ENCODE measurements around the gene MAP3K8.

The MAP3K8 gene

DNA sequence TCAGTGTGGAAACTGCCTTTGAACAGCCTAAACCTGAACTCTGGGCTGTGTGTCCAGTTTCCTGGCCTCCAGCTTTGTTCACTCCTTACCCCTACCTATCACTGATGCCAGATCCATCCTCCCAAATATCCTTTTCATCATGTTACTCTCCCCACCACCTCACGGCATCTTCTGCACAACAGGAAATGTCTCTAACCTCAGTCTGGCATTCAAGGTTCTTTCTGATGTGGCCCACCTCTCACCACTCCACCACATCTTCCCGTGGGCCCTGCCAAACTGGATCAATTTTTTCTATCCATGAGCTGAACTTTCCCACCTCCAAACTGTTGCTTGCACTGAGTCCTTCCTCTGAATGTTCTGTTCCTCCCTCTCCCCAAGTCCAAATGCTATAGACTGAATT, 35.8 kb upstream of the MAP3K8 start:
- Histone ChIP-seq H3K4me3 (ENCODE audit: low read depth in 1 of 2, low read length in 2 of 2) (no peak overlapping the region), H3K36me3 (ENCODE audit: control insufficient read depth in 1 of 2, insufficient read depth in 2 of 2, low read length in 2 of 2) (no peaks in the 10 kb centered on the region), H3K4me1 (ENCODE audit: control insufficient read depth in 1 of 2, insufficient read depth in 2 of 2, low read length in 2 of 2) (no peaks in the 10 kb centered on the region), H3K27me3 (ENCODE audit: control insufficient read depth in 1 of 2, insufficient read depth in 2 of 2, low read length in 2 of 2) (no peaks in the 10 kb centered on the region), H3K9me3 (ENCODE audit: control insufficient read depth in 1 of 2, low read length in 2 of 2) (no peaks in the 10 kb centered on the region), H3K27ac (ENCODE audit: low read depth, low read length) (no peak overlapping the region), H3K9ac (ENCODE audit: low read depth in 1 of 2, low read length in 2 of 2) (no peak overlapping the region)

DNA sequence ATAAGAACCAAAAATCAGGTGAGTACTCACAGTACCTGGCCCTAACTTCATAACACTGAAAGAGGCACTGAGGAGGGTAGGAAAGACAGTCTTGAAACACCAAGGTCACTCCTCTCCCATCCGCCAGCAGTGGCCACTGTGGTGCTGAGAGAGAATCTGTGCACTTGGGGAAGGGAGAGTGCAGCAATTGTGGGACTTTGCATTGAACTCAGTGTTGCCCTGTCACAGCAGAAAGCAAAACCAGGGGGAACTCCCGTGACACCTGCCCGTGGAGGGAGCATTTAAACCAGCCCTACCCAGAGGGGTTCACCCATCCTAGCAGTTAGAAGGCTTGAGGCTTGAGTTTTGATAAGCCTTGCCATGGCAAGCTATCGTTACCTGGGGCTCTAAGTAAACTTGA, 35.2 kb upstream of the MAP3K8 start:
- Histone ChIP-seq H3K27me3 (ENCODE audit: control insufficient read depth in 1 of 2, insufficient read depth in 2 of 2, low read length in 2 of 2) (no peaks in the 10 kb centered on the region), H3K9ac (ENCODE audit: low read depth in 1 of 2, low read length in 2 of 2) (no peak overlapping the region), H3K4me1 (ENCODE audit: control insufficient read depth in 1 of 2, insufficient read depth in 2 of 2, low read length in 2 of 2) (no peaks in the 10 kb centered on the region), H3K4me3 (ENCODE audit: low read depth in 1 of 2, low read length in 2 of 2) (no peak overlapping the region), H3K27ac (ENCODE audit: low read depth, low read length) (no peak overlapping the region), H3K9me3 (ENCODE audit: control insufficient read depth in 1 of 2, low read length in 2 of 2) (no peaks in the 10 kb centered on the region), H3K36me3 (ENCODE audit: control insufficient read depth in 1 of 2, insufficient read depth in 2 of 2, low read length in 2 of 2) (no peaks in the 10 kb centered on the region)

DNA sequence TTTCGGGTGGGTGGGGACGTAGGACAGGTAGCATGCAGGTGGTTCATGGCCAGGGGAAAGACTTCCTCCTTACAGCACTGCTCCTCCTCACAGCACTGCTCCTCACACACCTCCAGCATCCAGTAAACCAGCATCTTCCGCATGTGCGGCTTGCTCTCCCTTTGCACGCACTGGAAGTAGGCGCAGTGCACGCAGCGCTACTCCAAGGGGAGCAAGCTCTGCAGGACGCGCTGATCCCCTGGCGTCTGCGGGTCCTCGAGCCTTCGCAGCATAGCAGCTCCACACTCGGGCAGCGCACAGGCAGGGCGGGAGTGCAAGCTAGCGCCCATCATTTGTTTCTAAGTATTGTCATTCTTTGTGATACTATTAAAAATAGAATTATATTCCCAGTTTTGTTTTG, 30.5 kb upstream of the MAP3K8 start:
- H3K36me3 ChIP-seq (ENCODE audit: control insufficient read depth in 1 of 2, insufficient read depth in 2 of 2, low read length in 2 of 2): no peaks in the 10 kb centered on the region
- H3K9me3 ChIP-seq (ENCODE audit: control insufficient read depth in 1 of 2, low read length in 2 of 2): no peaks in the 10 kb centered on the region
- H3K9ac ChIP-seq (ENCODE audit: low read depth in 1 of 2, low read length in 2 of 2): no peak overlapping the region
- H3K27me3 ChIP-seq (ENCODE audit: control insufficient read depth in 1 of 2, insufficient read depth in 2 of 2, low read length in 2 of 2): no peaks in the 10 kb centered on the region
- no peaks in the 10 kb centered on the region for H3K4me1 ChIP-seq (ENCODE audit: control insufficient read depth in 1 of 2, insufficient read depth in 2 of 2, low read length in 2 of 2)
- H3K27ac ChIP-seq (ENCODE audit: low read depth, low read length): no peak overlapping the region
- H3K4me3 ChIP-seq (ENCODE audit: low read depth in 1 of 2, low read length in 2 of 2): no peak overlapping the region

DNA sequence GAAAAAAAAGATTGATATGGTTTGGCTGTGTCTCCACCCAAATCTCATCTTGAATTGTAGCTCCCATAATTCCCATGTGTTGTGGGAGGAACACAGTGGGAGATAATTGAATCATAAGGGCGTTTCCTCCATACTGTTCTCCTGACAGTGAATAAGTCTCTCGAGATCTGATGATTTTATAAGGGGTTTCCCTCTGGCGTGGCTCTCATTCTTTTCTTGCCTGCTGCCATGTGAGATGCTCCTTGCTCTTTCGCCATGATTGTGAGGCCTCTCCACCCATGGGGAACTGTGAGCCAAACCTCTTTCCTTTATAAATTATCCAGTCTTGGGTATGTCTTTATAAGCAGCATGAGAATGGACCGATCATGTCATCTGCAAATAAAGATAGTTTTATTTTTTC, 29.4 kb upstream of the MAP3K8 start:
- H3K27me3 ChIP-seq (ENCODE audit: control insufficient read depth in 1 of 2, insufficient read depth in 2 of 2, low read length in 2 of 2): no peaks in the 10 kb centered on the region
- H3K4me3 ChIP-seq (ENCODE audit: low read depth in 1 of 2, low read length in 2 of 2): no peak overlapping the region
- H3K36me3 ChIP-seq (ENCODE audit: control insufficient read depth in 1 of 2, insufficient read depth in 2 of 2, low read length in 2 of 2): no peaks in the 10 kb centered on the region
- H3K4me1 ChIP-seq (ENCODE audit: control insufficient read depth in 1 of 2, insufficient read depth in 2 of 2, low read length in 2 of 2): no peaks in the 10 kb centered on the region
- H3K27ac ChIP-seq (ENCODE audit: low read depth, low read length): no peak overlapping the region
- H3K9ac ChIP-seq (ENCODE audit: low read depth in 1 of 2, low read length in 2 of 2): no peak overlapping the region
- H3K9me3 ChIP-seq (ENCODE audit: control insufficient read depth in 1 of 2, low read length in 2 of 2): no peaks in the 10 kb centered on the region

DNA sequence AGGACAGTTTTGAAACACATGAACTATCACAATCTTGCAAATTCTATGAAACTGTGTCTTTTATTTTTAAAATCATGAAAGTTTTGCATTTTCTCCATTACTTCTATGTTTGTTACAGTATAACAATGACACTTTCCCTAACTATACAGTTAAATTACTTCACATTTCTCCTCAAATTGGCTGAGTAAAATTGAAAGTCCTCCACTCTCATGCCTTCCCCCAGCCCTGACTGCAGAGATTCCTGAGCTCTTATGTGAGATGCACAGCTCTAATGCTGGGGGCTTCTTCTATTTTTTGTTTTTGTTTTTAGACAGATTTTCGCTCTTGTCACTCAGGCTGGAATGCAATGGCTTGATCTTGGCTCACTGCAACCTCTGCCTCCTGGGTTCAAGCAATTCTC, 22.7 kb upstream of the MAP3K8 start:
- H3K27ac ChIP-seq (ENCODE audit: low read depth, low read length): no peak overlapping the region
- no peaks in the 10 kb centered on the region for H3K27me3 ChIP-seq (ENCODE audit: control insufficient read depth in 1 of 2, insufficient read depth in 2 of 2, low read length in 2 of 2)
- H3K4me3 ChIP-seq (ENCODE audit: low read depth in 1 of 2, low read length in 2 of 2): no peak overlapping the region
- no peaks in the 10 kb centered on the region for H3K4me1 ChIP-seq (ENCODE audit: control insufficient read depth in 1 of 2, insufficient read depth in 2 of 2, low read length in 2 of 2)
- no peak overlapping the region for H3K9ac ChIP-seq (ENCODE audit: low read depth in 1 of 2, low read length in 2 of 2)
- H3K9me3 ChIP-seq (ENCODE audit: control insufficient read depth in 1 of 2, low read length in 2 of 2): no peaks in the 10 kb centered on the region
- no peaks in the 10 kb centered on the region for H3K36me3 ChIP-seq (ENCODE audit: control insufficient read depth in 1 of 2, insufficient read depth in 2 of 2, low read length in 2 of 2)

DNA sequence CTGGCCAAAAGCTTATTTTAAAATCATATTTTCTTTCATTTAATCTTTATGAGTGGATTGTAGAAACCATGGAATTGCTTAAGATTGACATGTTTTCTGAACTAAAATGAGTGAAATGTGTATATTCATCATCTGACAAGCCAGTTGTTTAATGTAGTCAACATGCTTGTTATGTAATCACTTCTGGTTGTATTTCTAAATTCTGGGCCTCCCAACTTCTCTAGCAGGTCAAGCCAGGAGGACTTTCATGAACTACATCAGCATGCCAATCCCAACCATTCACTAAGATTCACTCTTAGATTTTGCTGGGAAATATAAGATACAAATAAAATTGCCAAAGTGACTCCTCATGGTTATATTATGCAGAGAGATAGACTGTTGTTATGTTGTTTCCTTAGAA, 21.1 kb upstream of the MAP3K8 start:
- Histone ChIP-seq H3K4me1 (ENCODE audit: control insufficient read depth in 1 of 2, insufficient read depth in 2 of 2, low read length in 2 of 2) (no peaks in the 10 kb centered on the region), H3K36me3 (ENCODE audit: control insufficient read depth in 1 of 2, insufficient read depth in 2 of 2, low read length in 2 of 2) (no peaks in the 10 kb centered on the region), H3K27me3 (ENCODE audit: control insufficient read depth in 1 of 2, insufficient read depth in 2 of 2, low read length in 2 of 2) (no peaks in the 10 kb centered on the region), H3K4me3 (ENCODE audit: low read depth in 1 of 2, low read length in 2 of 2) (no peak overlapping the region), H3K27ac (ENCODE audit: low read depth, low read length) (no peak overlapping the region), H3K9me3 (ENCODE audit: control insufficient read depth in 1 of 2, low read length in 2 of 2) (no peaks in the 10 kb centered on the region), H3K9ac (ENCODE audit: low read depth in 1 of 2, low read length in 2 of 2) (no peak overlapping the region)

DNA sequence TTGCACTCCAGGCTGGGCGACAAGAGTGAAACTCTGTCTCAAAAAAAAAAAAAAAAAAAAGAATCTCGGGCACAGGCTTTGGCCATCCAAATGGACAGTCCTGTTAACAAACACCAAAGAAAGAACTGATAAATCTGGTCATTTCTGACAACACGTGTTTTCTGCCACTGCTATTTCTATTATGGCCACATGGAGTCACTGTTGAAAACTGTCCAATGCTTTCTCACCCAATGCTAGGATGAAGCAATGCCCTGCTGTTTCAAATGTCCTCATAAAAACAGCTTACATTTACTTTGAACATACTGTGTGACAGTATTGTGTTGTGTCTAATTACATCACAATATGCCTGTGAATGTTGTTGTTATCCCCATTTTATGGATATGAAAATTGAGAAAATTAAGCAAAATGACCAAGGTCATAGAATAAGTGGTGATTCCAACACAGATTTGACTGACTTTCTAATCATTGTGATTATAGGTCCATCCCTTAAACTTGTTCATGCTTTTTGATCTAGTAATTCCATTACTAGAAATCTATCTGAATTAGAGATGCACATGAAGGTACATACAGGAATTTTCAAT, 19.9 kb upstream of the MAP3K8 start:
- Histone ChIP-seq H3K9me3 (ENCODE audit: control insufficient read depth in 1 of 2, low read length in 2 of 2) (no peaks in the 10 kb centered on the region), H3K4me1 (ENCODE audit: control insufficient read depth in 1 of 2, insufficient read depth in 2 of 2, low read length in 2 of 2) (peaks cover 5 to 9% of the 10 kb centered on the region in 2 donors), H3K36me3 (ENCODE audit: control insufficient read depth in 1 of 2, insufficient read depth in 2 of 2, low read length in 2 of 2) (no peaks in the 10 kb centered on the region), H3K9ac (ENCODE audit: low read depth in 1 of 2, low read length in 2 of 2) (no peak overlapping the region), H3K4me3 (ENCODE audit: low read depth in 1 of 2, low read length in 2 of 2) (no peak overlapping the region), H3K27ac (ENCODE audit: low read depth, low read length) (no peak overlapping the region), H3K27me3 (ENCODE audit: control insufficient read depth in 1 of 2, insufficient read depth in 2 of 2, low read length in 2 of 2) (no peaks in the 10 kb centered on the region)

DNA sequence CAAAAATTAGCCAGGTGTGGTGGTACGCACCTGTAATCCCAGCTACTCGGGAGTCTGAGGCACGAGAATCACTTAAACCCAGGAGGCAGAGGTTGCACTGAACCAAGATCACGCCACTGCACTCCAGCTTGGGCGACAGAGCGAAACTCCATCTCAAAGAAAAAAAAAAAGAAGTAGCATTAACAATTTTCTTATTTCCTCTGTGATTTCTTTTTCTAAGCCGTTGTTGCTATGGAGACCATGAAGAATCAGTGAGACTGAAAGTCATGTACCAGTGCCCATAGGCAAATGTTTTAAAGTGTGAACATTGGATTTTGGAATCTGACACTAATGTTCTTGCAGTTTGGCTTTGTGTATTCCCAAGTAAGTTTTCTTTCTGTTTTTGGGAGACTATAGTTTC, 18.4 kb upstream of the MAP3K8 start:
- no peaks in the 10 kb centered on the region for H3K9me3 ChIP-seq (ENCODE audit: control insufficient read depth in 1 of 2, low read length in 2 of 2)
- H3K4me3 ChIP-seq (ENCODE audit: low read depth in 1 of 2, low read length in 2 of 2): no peak overlapping the region
- H3K36me3 ChIP-seq (ENCODE audit: control insufficient read depth in 1 of 2, insufficient read depth in 2 of 2, low read length in 2 of 2): no peaks in the 10 kb centered on the region
- no peak overlapping the region for H3K9ac ChIP-seq (ENCODE audit: low read depth in 1 of 2, low read length in 2 of 2)
- H3K4me1 ChIP-seq (ENCODE audit: control insufficient read depth in 1 of 2, insufficient read depth in 2 of 2, low read length in 2 of 2): peaks cover 5 to 14% of the 10 kb centered on the region in 2 donors
- H3K27ac ChIP-seq (ENCODE audit: low read depth, low read length): no peak overlapping the region
- no peaks in the 10 kb centered on the region for H3K27me3 ChIP-seq (ENCODE audit: control insufficient read depth in 1 of 2, insufficient read depth in 2 of 2, low read length in 2 of 2)

DNA sequence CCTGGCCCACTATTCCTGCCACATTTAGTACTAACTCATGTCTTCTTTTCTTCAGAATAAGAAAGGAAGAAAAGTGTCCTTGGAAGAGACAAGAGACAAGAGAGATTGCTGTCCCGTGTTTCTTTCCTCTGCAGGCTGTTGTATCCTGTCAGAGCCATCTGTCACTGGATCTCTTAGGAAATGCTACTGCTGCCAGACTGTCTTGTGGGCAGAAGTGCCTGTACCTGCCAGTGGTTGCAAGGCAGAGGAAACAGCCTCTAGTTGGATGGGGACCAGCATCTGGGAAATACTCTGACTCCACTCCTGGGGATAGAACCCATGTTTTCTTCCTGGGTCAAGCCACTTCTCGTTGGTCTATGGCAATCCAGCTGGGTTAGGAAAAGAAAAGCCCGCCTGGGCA, 16.7 kb upstream of the MAP3K8 start:
- no peaks in the 10 kb centered on the region for H3K9me3 ChIP-seq (ENCODE audit: control insufficient read depth in 1 of 2, low read length in 2 of 2)
- no peak overlapping the region for H3K4me3 ChIP-seq (ENCODE audit: low read depth in 1 of 2, low read length in 2 of 2)
- H3K27me3 ChIP-seq (ENCODE audit: control insufficient read depth in 1 of 2, insufficient read depth in 2 of 2, low read length in 2 of 2): no peaks in the 10 kb centered on the region
- no peak overlapping the region for H3K9ac ChIP-seq (ENCODE audit: low read depth in 1 of 2, low read length in 2 of 2)
- H3K4me1 ChIP-seq (ENCODE audit: control insufficient read depth in 1 of 2, insufficient read depth in 2 of 2, low read length in 2 of 2): peaks cover 5 to 14% of the 10 kb centered on the region in 2 donors
- no peak overlapping the region for H3K27ac ChIP-seq (ENCODE audit: low read depth, low read length)
- no peaks in the 10 kb centered on the region for H3K36me3 ChIP-seq (ENCODE audit: control insufficient read depth in 1 of 2, insufficient read depth in 2 of 2, low read length in 2 of 2)

DNA sequence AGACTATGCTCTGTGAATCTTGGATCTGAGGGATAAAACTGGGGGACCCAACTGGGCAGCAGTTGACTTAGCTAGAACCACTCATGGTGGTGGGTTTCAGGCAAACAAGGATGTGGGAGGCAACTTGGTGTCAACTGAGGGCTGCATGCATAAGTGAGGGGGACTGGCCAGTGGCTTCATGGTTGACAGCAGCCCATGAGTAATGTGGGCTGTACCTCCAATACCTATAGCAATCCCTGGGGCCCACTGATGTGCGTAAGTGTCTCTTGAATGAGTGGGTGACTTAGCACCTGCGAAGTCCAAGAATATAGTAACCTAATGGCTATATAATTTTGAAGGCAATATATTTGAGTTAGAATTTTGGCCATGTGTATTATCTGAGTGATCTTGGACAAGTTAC, 13.7 kb upstream of the MAP3K8 start:
- Histone ChIP-seq H3K9me3 (ENCODE audit: control insufficient read depth in 1 of 2, low read length in 2 of 2) (no peaks in the 10 kb centered on the region), H3K27ac (ENCODE audit: low read depth, low read length) (no peak overlapping the region), H3K27me3 (ENCODE audit: control insufficient read depth in 1 of 2, insufficient read depth in 2 of 2, low read length in 2 of 2) (no peaks in the 10 kb centered on the region), H3K36me3 (ENCODE audit: control insufficient read depth in 1 of 2, insufficient read depth in 2 of 2, low read length in 2 of 2) (no peaks in the 10 kb centered on the region), H3K4me3 (ENCODE audit: low read depth in 1 of 2, low read length in 2 of 2) (no peak overlapping the region), H3K9ac (ENCODE audit: low read depth in 1 of 2, low read length in 2 of 2) (no peak overlapping the region), H3K4me1 (ENCODE audit: control insufficient read depth in 1 of 2, insufficient read depth in 2 of 2, low read length in 2 of 2) (peaks cover 21 to 24% of the 10 kb centered on the region in 2 donors)

DNA sequence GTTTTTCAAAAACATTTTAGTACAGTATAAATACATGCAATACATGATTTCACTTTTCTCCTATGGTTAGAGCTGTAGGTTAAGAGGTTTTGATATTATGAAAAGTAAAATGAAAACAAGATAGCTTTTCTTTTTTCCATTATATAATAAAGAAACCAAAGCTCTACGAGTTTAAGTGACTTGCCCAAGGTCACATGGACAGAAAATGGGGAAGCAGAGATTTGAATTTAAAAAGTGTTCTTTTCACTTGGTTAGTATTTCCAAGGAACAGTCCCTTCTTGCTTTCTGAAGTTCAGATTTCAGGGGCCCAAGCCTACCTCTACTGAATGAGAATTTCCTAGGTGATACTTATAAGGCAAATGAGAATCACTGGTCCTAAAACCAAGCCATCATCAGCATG, 13.2 kb upstream of the MAP3K8 start:
- Histone ChIP-seq H3K27me3 (ENCODE audit: control insufficient read depth in 1 of 2, insufficient read depth in 2 of 2, low read length in 2 of 2) (no peaks in the 10 kb centered on the region), H3K9ac (ENCODE audit: low read depth in 1 of 2, low read length in 2 of 2) (no peak overlapping the region), H3K4me3 (ENCODE audit: low read depth in 1 of 2, low read length in 2 of 2) (no peak overlapping the region), H3K27ac (ENCODE audit: low read depth, low read length) (no peak overlapping the region), H3K36me3 (ENCODE audit: control insufficient read depth in 1 of 2, insufficient read depth in 2 of 2, low read length in 2 of 2) (no peaks in the 10 kb centered on the region), H3K9me3 (ENCODE audit: control insufficient read depth in 1 of 2, low read length in 2 of 2) (no peaks in the 10 kb centered on the region), H3K4me1 (ENCODE audit: control insufficient read depth in 1 of 2, insufficient read depth in 2 of 2, low read length in 2 of 2) (peaks cover 21 to 24% of the 10 kb centered on the region in 2 donors)

Measured in duodenal mucosa (tissue), 2 donors.